NCI-H1417 (cell line): Measurements from ENCODE around the gene HMCN1.

Experiments
- DNase-seq, 3 experiments: peaks; one replicate each; lab custom pipeline; 2025; lab: John Stamatoyannopoulos, UW

HMCN1 gene

DNA sequence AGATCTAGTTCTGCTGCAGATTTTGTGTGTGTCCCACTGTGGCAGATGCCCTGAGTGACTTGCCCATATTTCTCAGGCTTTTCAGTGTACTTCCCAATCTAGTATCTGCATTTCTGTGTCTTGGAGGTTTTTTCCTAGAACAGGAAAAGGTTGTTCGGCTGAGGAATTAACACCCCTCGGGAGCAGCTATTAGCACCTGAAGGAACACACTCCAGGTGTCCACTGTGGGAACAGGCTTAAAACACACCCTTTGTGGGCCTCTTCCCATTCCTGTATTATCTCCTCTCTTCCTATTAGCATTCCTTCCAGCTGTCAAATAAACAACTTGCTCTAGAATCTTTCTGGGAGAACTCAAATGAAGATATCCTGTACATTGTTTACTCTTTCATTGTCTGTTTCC, 178.3 kb downstream of the HMCN1 start:
- peak in 1 of 3 experiments; percentile 20 for DNase-seq

DNA sequence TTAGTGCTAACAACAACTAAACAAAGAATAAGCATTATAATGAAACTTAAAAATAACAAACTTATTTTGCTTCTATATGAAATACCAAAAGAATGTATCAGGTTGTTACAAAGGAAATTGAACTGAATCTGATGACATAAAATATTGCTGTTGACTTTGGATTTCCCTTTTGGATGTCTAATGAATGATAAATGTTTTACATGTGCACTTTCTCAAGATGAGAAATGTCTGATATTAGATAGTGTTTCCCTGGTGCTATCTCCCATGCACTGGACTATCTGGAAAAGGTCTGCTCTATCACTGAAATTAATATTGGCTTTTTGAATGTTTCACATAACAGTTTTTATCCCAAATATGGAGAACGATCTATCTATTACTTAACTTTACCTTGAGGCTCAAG, 179.9 kb downstream of the HMCN1 start:
- DNase-seq, result no peak

DNA sequence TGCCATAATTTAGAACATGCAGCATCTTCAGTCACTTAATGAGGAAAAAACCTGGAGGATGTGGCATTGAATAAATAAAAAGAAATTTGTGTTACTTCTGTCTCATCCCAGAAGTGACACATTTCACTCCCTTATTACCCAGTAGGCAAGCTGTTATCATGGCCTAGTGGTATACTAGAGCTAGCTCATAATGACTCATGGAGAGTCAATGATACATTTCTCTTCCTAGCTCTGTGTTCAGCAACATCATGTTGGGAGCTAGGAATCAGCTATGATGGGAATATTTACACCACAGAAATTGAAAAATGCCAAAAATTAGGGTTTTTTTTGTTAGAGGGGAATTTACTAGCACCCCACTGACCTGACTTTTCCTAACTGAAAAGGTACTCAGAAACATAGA, 182.7 kb downstream of the HMCN1 start:
- DNase-seq, result no peak

DNA sequence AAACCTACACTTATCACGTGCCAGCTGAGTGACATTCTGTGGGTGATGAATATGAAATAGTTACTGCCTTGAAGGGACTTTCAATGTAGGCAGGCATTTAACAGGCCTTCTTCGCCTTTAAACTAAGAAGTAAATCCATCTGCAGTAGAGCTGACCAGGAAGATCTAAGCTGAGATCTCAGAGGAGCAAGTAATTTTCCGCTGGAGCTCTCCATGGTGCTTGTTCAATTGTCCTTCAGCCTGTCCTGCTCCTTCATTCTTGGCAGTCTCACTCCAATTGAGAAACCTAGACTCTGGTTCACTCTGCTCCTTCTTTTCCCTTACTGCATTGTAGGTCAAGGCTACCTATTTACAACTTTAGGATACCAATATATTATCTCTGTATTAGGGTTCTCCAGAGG, 183.5 kb downstream of the HMCN1 start:
- DNase-seq, result no peak

DNA sequence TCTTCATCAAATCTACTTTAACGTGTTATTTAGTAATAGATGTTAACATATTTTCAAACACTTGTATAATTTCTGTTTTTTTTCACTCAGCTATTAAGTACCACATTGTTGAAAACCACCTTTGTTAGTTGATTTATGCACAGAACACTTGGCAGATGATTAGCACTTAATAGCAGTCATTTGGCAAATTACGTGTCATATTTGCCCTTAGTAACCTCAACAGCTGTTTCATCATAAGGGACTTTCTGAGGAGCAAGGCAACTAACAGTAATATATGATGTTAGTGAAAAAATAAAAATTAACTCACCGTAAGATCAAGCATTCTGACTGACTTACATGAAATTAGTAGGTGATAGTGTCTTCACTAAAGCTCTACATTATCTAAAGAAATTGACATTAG, 186.4 kb downstream of the HMCN1 start:
- peak in 2 of 3 experiments; percentile 63 to 97 for DNase-seq

DNA sequence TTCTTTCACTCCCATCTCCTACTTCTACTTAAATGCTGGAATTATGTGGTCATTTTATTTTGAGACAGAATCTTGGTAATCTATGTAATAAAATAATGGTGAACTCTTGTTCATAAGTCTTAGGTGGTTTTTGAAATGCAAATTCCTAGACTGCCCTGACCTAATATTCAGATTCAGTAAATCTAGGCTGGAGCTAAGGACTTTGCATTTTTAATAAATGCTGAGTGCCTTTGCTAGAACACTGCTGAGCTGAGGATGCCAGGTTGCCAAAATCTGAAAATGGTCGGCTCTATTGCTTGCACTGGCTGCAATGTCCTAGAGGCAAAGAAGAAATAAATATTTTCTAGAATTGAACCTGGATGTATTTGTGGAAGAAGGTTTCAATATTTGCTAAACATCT, 187.4 kb downstream of the HMCN1 start:
- no peak for DNase-seq

DNA sequence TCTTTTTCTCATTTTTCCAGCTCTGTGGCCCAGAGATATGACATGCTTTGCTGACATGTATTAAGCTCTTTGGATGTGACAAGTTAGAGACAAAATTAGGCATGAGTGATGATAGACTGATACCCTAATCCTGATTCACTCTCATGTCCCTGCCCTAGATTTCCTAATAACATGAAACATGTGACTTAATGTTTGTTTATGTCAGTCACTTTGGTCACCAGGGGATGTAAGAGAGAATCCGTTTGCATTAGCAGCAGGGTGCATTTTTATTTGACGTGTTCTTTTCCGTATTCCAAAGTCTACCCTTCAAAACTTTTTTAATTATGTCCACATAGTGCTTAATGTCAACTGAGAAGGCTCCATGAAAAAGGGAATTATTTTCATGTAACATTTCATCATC, 192.4 kb downstream of the HMCN1 start:
- DNase-seq, result peak; percentile 12 to 79 (median 36)

DNA sequence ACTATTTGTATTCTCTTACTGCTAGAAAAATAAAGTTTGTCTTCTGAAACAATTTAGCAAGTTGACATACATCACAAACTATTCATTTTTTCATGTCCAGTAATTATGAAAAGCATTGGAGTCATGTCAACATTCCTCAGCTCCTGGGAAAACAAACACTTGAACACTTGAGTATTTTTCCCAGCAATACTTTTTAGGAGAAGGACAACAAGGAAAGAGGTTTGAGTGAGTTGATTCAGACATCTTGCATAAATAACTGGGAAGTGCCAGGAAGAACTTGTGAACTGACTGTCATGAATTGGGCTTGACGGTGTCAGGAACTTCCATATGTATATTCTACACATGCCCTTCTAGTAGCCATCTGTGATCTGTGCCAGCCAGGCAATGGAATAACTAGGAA, 195.6 kb downstream of the HMCN1 start:
- DNase-seq, result no peak

DNA sequence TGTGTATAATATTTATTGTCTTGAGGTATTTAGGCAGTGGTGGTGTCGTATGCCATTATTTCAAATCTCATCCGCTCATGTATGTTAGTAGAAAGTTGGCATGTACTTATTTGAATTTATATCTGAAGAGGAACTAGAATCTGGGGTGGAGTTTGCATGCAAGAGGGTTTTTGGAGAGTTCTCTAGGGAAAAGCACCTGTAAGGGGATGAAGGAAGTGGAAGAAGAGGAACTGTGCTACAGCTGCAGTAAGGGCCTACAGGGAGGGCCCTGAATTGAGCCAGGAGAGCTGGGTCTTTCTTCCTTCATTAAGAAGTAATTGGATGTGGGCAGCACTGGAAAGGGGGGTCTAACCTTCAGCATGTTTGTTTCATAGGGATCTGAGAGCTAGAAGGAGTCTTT, 197.2 kb downstream of the HMCN1 start:
- DNase-seq, result peak in 1 of 3 experiments; percentile 9

DNA sequence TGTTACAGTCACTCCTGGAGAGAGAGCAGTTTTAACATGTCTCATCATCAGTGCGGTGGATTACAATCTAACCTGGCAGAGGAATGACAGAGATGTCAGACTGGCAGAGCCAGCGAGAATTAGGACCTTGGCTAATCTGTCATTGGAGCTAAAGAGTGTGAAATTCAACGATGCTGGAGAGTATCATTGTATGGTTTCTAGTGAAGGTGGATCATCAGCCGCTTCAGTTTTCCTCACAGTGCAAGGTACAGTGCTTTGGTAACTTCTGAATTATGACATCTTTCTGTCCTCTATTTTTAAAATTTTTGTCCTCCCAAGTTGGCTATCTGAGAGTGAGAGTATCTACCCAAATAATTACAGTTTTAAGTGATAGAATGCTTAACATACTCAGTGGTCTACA, 199.4 kb downstream of the HMCN1 start:
- no peak for DNase-seq

DNA sequence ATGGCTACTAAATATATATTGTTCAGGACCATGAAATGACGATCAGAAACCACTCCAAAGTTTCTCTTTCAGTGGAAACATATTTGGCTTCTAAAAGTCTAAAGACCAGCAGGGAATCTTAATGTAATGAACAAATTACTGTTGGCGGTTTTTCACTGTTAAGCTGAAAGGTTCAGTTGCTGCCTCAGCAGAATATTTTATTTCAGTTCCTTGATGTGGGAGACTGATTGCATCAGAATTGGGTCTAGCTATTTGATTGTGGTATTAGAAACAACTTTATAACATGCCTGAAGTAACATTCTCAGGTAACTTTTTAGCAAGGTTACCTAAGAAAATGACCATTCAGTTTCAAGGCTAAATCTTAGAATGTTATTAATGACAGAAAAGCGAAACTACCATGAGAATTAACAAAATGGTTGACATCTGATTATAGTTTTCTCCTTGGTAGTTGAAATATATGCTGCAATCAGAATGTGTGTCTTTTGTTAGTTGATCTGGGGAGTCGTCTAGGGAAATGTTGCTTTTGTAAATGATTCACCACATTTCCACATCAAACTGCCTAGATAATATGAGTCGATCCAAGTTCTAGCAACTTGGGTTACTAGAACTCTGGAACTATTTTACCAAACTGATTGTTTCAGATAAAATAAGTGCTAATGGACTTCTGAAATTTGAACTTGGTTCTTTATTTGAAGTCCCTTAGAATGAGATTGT, 200.4 kb downstream of the HMCN1 start:
- peak in 1 of 3 experiments; percentile 16 for DNase-seq

DNA sequence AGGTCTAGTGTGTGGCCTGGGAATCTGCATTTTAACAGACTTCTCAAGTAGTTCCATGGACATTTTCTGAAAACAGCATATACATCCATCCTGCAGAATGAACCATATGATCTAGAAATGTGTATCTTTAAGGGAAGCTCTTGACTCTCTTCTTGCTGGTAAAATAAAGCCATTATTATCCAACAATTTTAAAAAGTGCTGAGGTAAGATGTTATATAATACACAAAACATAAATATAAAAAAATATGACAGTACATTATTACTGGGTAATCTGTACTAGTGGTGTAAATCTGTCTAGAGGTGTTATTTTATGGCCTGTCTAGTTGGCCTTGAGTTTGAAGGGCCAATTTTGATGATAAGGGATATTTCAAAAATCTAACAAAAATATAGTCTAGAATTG, 201.2 kb downstream of the HMCN1 start:
- DNase-seq, result no peak

DNA sequence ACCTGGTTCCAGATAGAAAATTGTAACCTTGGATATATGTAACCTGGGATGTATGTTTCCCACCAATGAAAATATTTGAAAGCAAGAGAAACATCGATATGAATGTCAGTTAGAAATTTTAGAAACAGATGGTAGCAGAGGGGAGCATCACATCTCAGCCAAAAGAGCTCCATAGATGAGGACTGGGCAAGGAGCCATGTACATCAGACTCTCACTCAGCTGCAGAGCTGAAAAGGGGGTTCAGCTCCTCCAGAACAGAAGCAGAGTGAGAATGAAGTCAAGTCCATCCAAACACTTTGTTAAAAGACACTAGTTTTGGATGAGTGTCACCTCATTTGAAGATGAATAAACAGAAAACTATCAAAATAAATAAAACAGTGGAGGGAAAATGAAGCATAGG, 202.4 kb downstream of the HMCN1 start:
- DNase-seq, result no peak

DNA sequence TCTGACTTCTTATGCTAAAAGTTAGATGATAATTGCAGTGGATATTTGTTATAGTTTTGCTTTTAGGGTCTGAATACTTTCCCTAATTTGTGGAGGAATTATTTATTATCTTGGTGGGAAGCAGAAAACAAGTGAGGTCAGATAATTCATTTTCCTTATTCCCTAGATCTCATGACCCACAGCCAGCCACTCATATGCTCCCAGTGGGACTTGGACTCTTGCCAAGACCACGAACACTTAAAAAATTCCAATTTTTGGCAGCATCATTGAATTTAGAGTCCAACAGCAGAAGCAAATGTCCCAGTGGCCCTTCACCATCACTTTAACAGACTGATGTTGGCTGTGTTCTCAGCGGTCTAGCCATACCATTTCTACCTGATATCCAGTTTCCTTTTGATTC, 204.2 kb downstream of the HMCN1 start:
- DNase-seq, result no peak

DNA sequence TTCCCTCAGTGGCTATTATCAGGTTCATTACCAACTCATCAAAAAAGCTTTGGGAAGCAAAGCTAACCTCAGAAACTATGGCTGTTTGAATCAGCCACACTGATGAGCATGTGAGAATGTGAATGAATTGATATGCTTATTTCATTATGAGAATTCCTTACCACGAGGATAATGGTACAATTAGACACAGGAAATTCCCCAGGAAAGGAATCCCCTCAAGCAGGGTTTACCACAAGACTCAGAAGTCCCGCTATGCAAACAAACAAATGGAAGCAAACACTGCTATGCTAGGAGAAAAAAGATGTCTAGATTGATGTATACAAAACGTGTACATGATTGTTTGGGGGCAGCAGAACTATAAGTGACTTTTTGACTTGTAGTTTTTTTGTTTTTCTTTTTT, 205.0 kb downstream of the HMCN1 start:
- no peak for DNase-seq

DNA sequence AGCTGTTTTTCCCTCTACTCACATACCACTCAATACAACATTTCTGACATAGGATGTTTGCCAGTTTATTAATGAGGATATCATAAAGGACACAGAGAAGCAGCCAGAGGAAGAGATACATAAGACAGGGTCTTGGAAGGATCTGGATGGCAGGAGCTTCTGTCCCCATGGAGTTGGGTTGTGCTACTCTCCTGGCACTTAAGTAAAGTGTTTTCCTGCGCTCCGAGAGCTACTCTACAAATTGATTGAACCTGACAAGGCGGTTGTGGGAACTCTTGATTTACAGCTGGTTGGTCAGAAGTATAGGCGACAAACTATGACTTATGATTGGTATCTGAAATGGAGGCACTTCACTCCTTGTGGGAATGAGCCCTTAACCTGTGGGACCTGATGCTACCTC, 208.8 kb downstream of the HMCN1 start:
- peak in 1 of 3 experiments; percentile 58 for DNase-seq

DNA sequence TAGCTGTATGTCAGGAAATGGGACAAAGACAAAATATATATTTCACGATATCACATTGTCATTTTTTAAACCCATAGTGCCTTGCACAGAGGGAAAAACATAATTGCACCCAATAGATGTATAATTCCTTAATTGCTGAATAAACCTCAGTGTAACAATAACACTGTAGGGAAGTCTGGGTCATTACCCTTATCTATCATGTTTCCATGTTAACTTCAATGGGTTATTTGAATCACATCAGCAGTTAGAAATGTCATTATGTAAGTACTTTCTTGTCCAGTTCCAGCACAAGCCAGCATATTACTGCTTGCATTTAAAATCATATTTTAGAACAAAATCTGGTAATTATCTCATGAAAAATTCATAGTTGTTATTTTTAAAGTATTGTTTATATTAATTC, 222.7 kb downstream of the HMCN1 start:
- DNase-seq, result peak in 1 of 3 experiments; percentile 63

DNA sequence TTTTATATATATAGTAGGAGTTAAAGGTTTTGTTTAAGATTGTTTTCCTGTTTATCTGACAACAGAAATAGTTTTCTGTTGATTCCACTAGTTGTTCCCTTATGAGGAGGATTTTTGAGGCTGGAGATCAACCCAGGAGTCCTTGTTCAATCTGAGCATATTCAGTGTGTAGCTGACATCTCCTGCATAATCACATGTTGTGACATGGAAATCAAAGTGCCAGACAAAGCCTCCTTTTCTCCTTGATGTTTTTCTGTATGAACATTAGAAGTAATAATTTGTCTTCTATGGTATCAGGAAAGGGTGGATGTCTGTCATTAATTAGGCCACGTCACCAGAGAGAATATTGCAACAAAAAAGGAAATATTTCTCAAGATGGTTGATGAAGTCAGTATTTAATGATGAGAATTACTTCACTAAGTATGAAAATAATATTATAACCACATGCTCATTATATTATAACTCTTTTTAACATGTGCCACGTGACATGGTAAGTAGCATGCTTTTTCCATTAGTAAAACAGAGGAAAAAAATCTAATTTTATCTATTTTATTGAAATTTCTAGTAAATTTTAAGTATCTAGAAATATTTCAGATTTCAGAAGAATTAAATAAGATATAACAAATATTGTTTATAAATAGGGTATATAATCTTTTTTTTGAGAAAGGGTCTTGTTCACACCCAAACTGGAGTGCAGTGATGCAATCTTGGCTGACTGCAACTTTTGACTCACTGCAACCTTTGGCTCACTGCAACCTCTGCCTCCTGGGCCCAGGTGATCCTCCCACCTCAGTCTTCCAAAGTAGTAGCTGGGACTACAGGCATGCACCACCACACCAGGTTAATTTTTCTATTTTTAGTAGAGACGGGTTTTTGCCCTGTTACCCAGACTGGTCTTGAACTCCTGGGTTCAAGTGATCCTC, 223.5 kb downstream of the HMCN1 start:
- DNase-seq, result no peak

DNA sequence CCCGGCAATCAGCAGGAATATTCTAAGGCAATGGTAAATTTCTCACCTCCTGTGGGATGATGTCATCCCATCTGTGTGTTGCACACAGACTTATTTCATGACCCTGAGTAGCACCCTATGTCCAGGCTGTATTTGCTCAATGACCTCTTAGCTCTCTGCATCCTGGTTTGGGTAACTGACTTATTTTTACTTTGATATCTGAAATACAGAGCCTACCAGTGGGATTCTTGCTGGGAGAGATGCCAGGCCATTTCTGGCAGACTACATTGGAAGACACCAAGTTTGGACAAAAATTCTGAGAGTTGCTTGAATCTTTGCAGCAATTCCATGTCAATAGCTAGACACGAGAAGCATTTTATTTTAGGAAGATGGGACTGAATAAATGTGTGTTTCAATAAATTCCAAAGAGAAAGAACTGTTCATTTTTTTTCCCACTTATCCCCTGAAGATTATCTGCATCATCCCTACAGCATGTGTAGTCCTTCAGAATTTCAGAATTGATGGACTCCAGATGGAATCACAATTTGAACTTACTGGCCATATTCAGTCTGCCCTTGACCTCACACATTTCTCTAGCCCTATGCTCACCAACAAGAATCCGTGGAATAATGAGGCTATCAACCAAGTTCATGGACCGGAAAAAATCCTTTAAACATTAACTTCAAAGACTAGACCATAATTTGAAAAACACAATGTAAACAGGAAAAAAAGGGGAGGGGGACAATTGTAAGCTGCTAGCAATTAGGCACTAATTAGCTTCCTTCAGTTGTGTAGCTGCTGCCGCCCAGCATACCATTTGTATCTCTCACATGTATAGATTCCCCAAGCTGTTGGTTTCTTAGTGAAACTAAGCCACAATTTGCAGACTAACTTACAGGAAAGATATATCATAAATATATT, 226.5 kb downstream of the HMCN1 start:
- DNase-seq, result peak in 2 of 3 experiments; percentile 30 to 82

DNA sequence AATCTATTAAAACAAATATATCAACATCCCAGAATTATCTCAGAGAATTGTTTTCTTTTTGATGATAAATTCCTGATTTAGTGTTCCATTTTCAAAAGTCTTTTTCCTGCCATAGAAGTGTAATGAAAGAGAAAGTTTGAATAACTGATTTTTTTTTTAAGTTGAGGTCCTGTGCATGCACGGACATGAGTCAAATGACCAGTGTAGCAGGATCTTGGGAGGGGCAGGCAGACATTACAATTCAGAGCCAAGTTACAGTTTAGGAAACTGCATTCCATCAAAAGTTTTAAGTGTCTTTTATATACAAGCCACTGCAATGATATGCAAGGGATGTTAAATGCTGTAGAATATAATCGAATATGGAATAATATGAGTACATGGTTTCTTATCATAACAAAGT, 227.5 kb downstream of the HMCN1 start:
- no peak for DNase-seq

DNA sequence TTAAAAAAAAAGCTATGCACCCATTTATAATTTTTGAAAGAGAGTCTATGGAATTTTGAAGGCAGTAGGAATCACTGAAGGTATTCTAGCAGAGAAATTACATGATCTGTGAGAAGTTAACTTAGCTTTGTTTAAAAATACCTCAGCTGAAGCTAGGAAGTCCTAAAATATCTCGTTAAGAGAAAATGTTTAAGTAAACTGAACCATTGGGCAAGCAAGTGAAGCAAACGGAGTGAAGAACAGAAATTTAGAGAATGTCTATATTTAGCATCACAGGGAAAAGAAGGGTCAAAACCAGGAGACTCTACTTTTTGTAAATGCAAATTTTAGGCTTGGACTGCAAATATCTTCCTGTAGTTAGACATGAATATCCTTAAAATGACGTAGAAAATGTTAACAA, 230.8 kb downstream of the HMCN1 start:
- DNase-seq, result no peak

DNA sequence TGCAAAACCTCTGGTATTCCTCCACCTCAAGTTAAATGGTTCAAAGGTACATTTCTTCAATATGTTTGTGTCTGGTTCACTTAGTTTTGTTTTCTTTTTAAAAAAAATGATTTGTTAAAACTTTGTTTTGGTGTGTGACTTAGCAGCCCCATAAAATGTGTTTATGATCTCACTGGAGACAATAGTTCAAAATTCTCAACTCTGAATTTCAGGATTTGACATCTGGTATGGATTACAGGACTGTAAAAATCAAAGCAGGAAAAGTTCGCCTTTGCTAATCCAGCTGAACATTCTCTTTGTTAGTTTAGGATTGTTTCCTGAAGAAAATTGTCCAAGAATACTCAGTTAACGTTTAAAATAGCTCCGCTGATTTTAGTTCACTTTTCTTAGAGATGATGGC, 231.7 kb downstream of the HMCN1 start:
- DNase-seq, result no peak
